HCT116 (cell line): ENCODE measurements around the gene DIP2C. TPM values are rescaled to one million over a fixed set of nuclear protein-coding genes. Genes with fewer than 3 reads are reported as not detected.

Experiments
- ATAC-seq: fragments of 200-7000 bp; cut with Tn5 transposase; 2 replicates; pipeline ENCODE4 v1.9.1; 2020; ENCODE audit warnings: mild to moderate bottlenecking, moderate library complexity
- BruUV-seq: library from RNA; stranded (reverse); fragments of 400-500 nt; replicated peaks from 2 replicates; lab custom pipeline; 2021; lab: Mats Ljungman, UMichigan
- CTCF ChIA-PET: fragments of 300-600 bp; sonication (Branson Sonifier 250); formaldehyde crosslinking; loops from one replicate; lab custom pipeline; 2021; ENCODE audit warnings: antibody characterized with exemption; lab: Charles Lee
- POLR2A ChIA-PET: fragments of 300-600, 350-600 bp; sonication (Branson Sonifier 250); formaldehyde crosslinking; loops from one replicate; lab custom pipeline; 2021; ENCODE audit warnings: antibody characterized with exemption; lab: Charles Lee
- RAD21 ChIA-PET, 2 experiments: fragments of 300-600 bp; sonication (Branson Sonifier 250); formaldehyde crosslinking; loops; one replicate each; lab custom pipeline; 2023; ENCODE audit warnings: low total read pairs in 2 of 2; ENCODE audit not compliant: uncharacterized antibody in 2 of 2, unreplicated experiment in 2 of 2, low non-redundant PET in 1 of 2; lab: Charles Lee
- DNase-seq: peaks from one replicate; pipeline ENCODE4 v3.0.0-alpha.2; 2010; ENCODE audit warnings: low read depth, low spot score
- H2AFZ ChIP-seq: fragments of 200-600 bp; shearing (Covaris generic), sonication (generic); 2 replicates; pipeline ENCODE4 v1.6.1; 2017; ENCODE audit warnings: low read depth, mixed run types, mixed read lengths, antibody characterized with exemption, low read length; ENCODE audit not compliant: poor library complexity, severe bottlenecking
- H3K27ac ChIP-seq: 2 replicates; pipeline ENCODE4 v1.5.1; 2012; ENCODE audit warnings: low read depth, low read length
- H3K27me3 ChIP-seq: fragments of 200-600 bp; sonication (generic); 2 replicates; pipeline ENCODE4 v1.6.1; 2016; ENCODE audit warnings: mixed run types, low read length, mixed read lengths; ENCODE audit not compliant: insufficient read depth
- H3K36me3 ChIP-seq, 2 experiments: fragments of 200-500 bp in 1 of 2; fragments of 200-600 bp in 1 of 2; sonication (Bioruptor generic) in 1 of 2; sonication (generic) in 1 of 2; 2 replicates each; pipeline versions ENCODE4 v1.5.1 to v1.6.1; 2014 to 2016; ENCODE audit warnings: low read length in 2 of 2, inconsistent platforms in 1 of 2, mixed read lengths in 1 of 2, mixed run types in 1 of 2; ENCODE audit not compliant: insufficient read depth in 2 of 2, control insufficient read depth in 1 of 2
- H3K4me1 ChIP-seq, 2 experiments: fragments of 200-600 bp in 1 of 2; sonication (generic) in 1 of 2; 2 replicates each; pipeline versions ENCODE4 v1.5.1 to v1.6.1; 2012 to 2017; ENCODE audit warnings: low read length in 2 of 2, inconsistent platforms in 1 of 2, mild to moderate bottlenecking in 1 of 2, mixed read lengths in 1 of 2, mixed run types in 1 of 2, moderate library complexity in 1 of 2; ENCODE audit not compliant: insufficient read depth in 2 of 2, control insufficient read depth in 1 of 2
- H3K4me2 ChIP-seq: fragments of 200-600 bp; sonication (generic); 2 replicates; pipeline ENCODE4 v1.6.1; 2017; ENCODE audit warnings: mixed run types, low read length, mixed read lengths
- H3K4me3 ChIP-seq, 2 experiments: fragments of 200-600 bp in 1 of 2; sonication (generic) in 1 of 2; replicated peaks in 1 of 2; 2 replicates each; pipeline ENCODE4 v1.5.1; 2011 to 2016; ENCODE audit warnings: low read length in 2 of 2, control low read depth in 1 of 2, low read depth in 1 of 2, mild to moderate bottlenecking in 1 of 2, mixed read lengths in 1 of 2, mixed run types in 1 of 2
- H3K79me2 ChIP-seq: fragments of 200-600 bp; sonication (generic); 2 replicates; pipeline ENCODE4 v1.6.1; 2017; ENCODE audit warnings: mild to moderate bottlenecking, mixed run types, low read length, moderate library complexity, mixed read lengths; ENCODE audit not compliant: insufficient read depth
- H3K9ac ChIP-seq: fragments of 200-600 bp; sonication (generic); 2 replicates; pipeline ENCODE4 v1.6.1; 2016; ENCODE audit warnings: low read length, mixed read lengths
- H3K9me2 ChIP-seq: fragments of 200-600 bp; sonication (generic), shearing (Covaris generic); 2 replicates; pipeline ENCODE4 v1.6.1; 2017; ENCODE audit warnings: mixed run types, mild to moderate bottlenecking, moderate library complexity; ENCODE audit not compliant: insufficient read depth
- H3K9me3 ChIP-seq, 2 experiments: fragments of 200-500 bp in 1 of 2; fragments of 200-600 bp in 1 of 2; sonication (Bioruptor generic) in 1 of 2; sonication (generic) in 1 of 2; 2 replicates each; pipeline ENCODE4 v1.6.1; 2014 to 2017; ENCODE audit warnings: low read length in 2 of 2, mixed read lengths in 2 of 2, inconsistent platforms in 1 of 2, low read depth in 1 of 2, mild to moderate bottlenecking in 1 of 2, mixed run types in 1 of 2, moderate library complexity in 1 of 2; ENCODE audit not compliant: control insufficient read depth in 1 of 2, insufficient read depth in 1 of 2
- H4K20me1 ChIP-seq: fragments of 200-600 bp; sonication (generic), shearing (Covaris generic); 2 replicates; pipeline ENCODE4 v1.6.1; 2017; ENCODE audit warnings: mixed run types, mild to moderate bottlenecking, moderate library complexity; ENCODE audit not compliant: insufficient read depth
- CBX3 ChIP-seq: IDR thresholded peaks from 2 replicates; pipeline ENCODE4 v1.6.1; 2012; ENCODE audit warnings: low read depth
- EGR1 ChIP-seq: IDR thresholded peaks from 2 replicates; pipeline ENCODE4 v1.6.1; 2012; ENCODE audit warnings: low read depth
- FOSL1 ChIP-seq: IDR thresholded peaks from 2 replicates; pipeline ENCODE4 v1.6.1; 2012; ENCODE audit warnings: low read depth
- JUND ChIP-seq: IDR thresholded peaks from 2 replicates; pipeline ENCODE4 v1.6.1; 2012
- POLR2A ChIP-seq: IDR thresholded peaks from 2 replicates; pipeline ENCODE4 v1.7.0; 2011; ENCODE audit warnings: borderline replicate concordance; ENCODE audit not compliant: insufficient read depth, insufficient read length; ENCODE audit errors: extremely low read depth
- POLR2AphosphoS5 ChIP-seq: IDR thresholded peaks from 2 replicates; pipeline ENCODE4 v1.6.1; 2011; ENCODE audit warnings: mild to moderate bottlenecking, low read depth, low read length, moderate library complexity
- SIN3A ChIP-seq: IDR thresholded peaks from 2 replicates; pipeline ENCODE4 v1.6.1; 2012; ENCODE audit warnings: low read depth
- YY1 ChIP-seq: IDR thresholded peaks from 2 replicates; pipeline ENCODE4 v1.6.1; 2011; ENCODE audit warnings: low read length, low read depth, moderate library complexity, mild to moderate bottlenecking; ENCODE audit not compliant: insufficient replicate concordance; ENCODE audit errors: extremely low read depth
- ZBTB33 ChIP-seq: IDR thresholded peaks from 2 replicates; pipeline ENCODE4 v1.6.1; 2011; ENCODE audit warnings: mild to moderate bottlenecking, low read length, moderate library complexity; ENCODE audit not compliant: insufficient replicate concordance; ENCODE audit errors: extremely low read depth
- ZFX ChIP-seq: fragments of 450-650 bp; IDR thresholded peaks from 2 replicates; pipeline ENCODE4 v1.6.1; 2017
- intact Hi-C: fragments of 100-400 bp; cut with micrococcal nuclease; formaldehyde crosslinking; loops from 2 replicates; pipeline ENCODE4 v1.10.0; 2022
- total RNA-seq: library from RNA; stranded (reverse); gene quantifications from one replicate; pipeline ENCODE4 v1.2.1, GENCODE V29; 2021; ENCODE audit not compliant: unreplicated experiment
- TF ChIP-seq, protein P1 (sequence below): IDR thresholded peaks from 2 replicates; pipeline ENCODE4 v1.6.1; 2012; ENCODE audit warnings: low read depth

Gene DIP2C
- total RNA-seq, 1 experiment from 2014 or later: 15.4 TPM

- ChIA-PET POLR2A (no interaction called here), RAD21 (no interaction called here), CTCF (no interaction called here)
- Histone ChIP-seq H3K79me2 (no peaks in the 10 kb centered on the region), H3K4me3 (no peak overlapping the region), H4K20me1 (no peaks in the 10 kb centered on the region), H3K4me1 (no peaks in the 10 kb centered on the region), H3K36me3 (peaks cover 0 to 4% of the 10 kb centered on the region in 2 experiments; a peak in 1 of 4 replicates), H3K9ac (no peak overlapping the region), H3K4me2 (no peak overlapping the region), H3K27me3 (no peaks in the 10 kb centered on the region), H3K9me2 (no peaks in the 10 kb centered on the region), H3K9me3 (no peaks in the 10 kb centered on the region), H2AFZ (no peak overlapping the region), H3K27ac (no peak overlapping the region)
- intact Hi-C loops: no loop called here
- TF ChIP-seq, protein P1, sequence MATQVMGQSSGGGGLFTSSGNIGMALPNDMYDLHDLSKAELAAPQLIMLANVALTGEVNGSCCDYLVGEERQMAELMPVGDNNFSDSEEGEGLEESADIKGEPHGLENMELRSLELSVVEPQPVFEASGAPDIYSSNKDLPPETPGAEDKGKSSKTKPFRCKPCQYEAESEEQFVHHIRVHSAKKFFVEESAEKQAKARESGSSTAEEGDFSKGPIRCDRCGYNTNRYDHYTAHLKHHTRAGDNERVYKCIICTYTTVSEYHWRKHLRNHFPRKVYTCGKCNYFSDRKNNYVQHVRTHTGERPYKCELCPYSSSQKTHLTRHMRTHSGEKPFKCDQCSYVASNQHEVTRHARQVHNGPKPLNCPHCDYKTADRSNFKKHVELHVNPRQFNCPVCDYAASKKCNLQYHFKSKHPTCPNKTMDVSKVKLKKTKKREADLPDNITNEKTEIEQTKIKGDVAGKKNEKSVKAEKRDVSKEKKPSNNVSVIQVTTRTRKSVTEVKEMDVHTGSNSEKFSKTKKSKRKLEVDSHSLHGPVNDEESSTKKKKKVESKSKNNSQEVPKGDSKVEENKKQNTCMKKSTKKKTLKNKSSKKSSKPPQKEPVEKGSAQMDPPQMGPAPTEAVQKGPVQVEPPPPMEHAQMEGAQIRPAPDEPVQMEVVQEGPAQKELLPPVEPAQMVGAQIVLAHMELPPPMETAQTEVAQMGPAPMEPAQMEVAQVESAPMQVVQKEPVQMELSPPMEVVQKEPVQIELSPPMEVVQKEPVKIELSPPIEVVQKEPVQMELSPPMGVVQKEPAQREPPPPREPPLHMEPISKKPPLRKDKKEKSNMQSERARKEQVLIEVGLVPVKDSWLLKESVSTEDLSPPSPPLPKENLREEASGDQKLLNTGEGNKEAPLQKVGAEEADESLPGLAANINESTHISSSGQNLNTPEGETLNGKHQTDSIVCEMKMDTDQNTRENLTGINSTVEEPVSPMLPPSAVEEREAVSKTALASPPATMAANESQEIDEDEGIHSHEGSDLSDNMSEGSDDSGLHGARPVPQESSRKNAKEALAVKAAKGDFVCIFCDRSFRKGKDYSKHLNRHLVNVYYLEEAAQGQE: no peak
- TF ChIP-seq SIN3A (no peak), FOSL1 (no peak), POLR2AphosphoS5 (no peak), JUND (no peak), CBX3 (no peak), ZFX (no peak)
- ATAC-seq: no peak
- no TSS peak for BruUV-seq
- no peak for DNase-seq
Measured at GRCh38 chr10:367636-368035, 321.8 kb downstream of the DIP2C start.

- Histone ChIP-seq H3K27ac (no peak overlapping the region), H3K4me3 (no peak overlapping the region), H3K36me3 (peaks cover 2 to 4% of the 10 kb centered on the region in 2 experiments; a peak in 1 of 4 replicates), H2AFZ (no peak overlapping the region), H3K9me3 (no peaks in the 10 kb centered on the region), H3K4me1 (no peaks in the 10 kb centered on the region), H4K20me1 (no peaks in the 10 kb centered on the region), H3K27me3 (no peaks in the 10 kb centered on the region), H3K9ac (no peak overlapping the region), H3K4me2 (no peak overlapping the region), H3K79me2 (no peaks in the 10 kb centered on the region), H3K9me2 (no peaks in the 10 kb centered on the region)
- no peak for DNase-seq
- RAD21 ChIA-PET: no interaction called here
- POLR2A ChIA-PET: no interaction called here
- intact Hi-C loops: no loop called here
- BruUV-seq: no TSS peak
- CTCF ChIA-PET: no interaction called here
- no peak for ATAC-seq
- TF ChIP-seq EGR1: no peak
- TF ChIP-seq YY1: no peak
- no peak for TF ChIP-seq CBX3
- no peak for TF ChIP-seq POLR2A
- TF ChIP-seq ZBTB33: no peak
- no peak for TF ChIP-seq FOSL1
- TF ChIP-seq SIN3A: no peak
- TF ChIP-seq, protein P1: no peak
Measured at GRCh38 chr10:366186-366585, 323.3 kb downstream of the DIP2C start.
